ENCODE measurements around the gene MFF.

MFF gene

DNA sequence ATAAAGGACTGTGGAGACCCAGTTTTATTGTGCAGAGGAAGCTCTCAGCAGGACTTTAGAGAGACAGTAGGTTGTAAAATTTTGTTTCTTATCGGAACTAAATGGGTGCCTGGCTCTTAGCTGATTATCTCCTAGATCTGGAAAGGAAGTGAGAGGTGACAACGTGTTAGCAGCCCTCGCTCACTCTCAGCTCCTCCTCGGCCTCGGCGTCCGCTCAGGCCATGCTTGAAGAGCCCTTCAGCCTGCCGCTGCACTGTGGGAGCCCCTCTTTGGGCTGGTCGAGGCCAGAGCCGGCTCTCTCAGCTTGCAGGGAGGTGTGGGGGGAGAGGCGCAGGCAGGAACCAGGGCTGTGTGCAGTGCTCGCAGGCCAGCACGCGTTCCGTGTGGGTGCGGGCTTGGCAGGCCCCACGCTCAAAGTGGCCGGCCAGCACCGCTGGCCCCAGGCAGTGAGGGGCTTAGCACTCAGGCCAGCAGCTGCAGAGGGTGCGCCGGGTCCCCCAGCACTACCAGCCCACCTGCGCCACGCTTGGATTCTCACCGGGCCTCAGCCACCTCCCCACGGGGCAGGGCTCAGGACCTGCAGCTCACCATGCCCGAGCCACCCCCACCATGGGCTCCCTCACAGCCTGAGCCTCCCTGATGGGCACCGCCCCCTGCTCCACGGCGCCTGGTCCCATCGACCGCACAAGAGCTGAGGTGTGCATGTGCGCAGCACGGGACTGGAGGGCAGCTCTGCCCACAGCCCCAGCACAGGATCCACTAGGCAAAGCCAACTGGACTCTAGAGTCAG, 4.6 kb upstream of the MFF start:
- Mint-ChIP-seq H3K27me3 (peaks cover 8% of the 10 kb centered on the region), H3K4me3 (no peak overlapping the region), H3K27ac (no peak overlapping the region), H3K4me1 (ENCODE audit: low read depth) (peaks cover 21% of the 10 kb centered on the region), H3K36me3 (ENCODE audit: low read depth) (no peaks in the 10 kb centered on the region), H3K9me3 (peaks cover 14% of the 10 kb centered on the region)

DNA sequence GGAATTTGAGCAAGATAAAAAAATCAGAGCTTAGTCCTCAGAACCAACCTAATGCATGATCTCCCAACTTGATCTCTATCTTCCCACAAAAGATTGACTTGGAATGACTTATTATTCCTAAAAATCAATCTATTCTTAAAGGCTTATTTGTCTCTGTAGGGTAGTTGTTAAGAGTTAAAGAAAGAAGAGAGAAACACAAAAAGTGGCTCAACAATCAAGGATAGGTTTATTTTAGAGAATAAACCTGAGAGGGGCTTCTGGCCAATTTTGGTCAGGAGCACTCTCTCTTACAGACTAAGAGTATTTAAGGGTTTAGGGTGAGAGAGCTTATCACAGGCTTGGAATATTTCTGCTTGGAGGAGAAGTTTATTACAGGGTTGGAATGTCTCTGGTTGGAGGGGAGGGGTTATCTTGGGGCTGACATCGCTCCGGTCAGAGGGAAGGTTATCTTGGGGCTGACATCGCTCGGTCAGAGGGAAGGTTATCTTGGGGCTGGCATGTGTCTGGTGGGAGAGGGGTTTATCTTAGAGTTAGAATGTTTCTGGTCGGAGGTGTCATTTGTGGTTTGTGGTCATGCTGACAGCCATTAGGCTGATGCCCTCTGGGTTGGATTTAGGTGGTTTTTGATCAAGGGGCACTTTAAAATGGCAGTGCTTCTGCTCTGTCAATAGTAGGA, 2.4 kb upstream of the MFF start:
- Mint-ChIP-seq H3K4me3 (no peak overlapping the region), H3K27me3 (peaks cover under 1% of the 10 kb centered on the region), H3K9me3 (peaks cover 5% of the 10 kb centered on the region), H3K4me1 (ENCODE audit: low read depth) (peaks cover 40% of the 10 kb centered on the region), H3K36me3 (ENCODE audit: low read depth) (no peaks in the 10 kb centered on the region), H3K27ac (no peak overlapping the region)

DNA sequence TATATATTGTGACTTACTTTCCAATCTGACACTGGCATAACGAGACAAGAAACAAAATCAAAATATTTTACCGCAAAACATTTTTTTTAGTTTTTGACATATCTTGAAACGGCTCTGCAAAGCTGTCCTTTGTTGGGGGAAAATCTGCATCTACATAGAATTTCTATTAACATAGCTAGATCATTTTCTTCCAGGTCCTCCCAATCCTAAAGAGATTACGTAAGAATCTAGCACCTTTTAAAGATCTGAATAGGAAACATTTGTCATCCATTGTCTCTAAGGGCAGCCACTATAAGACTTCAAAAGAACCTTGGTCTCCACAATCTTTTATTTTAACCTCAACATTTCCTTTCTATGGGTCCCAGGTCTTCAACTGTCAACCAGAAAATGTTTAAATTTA, 1.2 kb upstream of the MFF start:
- H3K27me3 Mint-ChIP-seq = no peaks in the 10 kb centered on the region
- H3K36me3 Mint-ChIP-seq (ENCODE audit: low read depth) = peaks cover 7% of the 10 kb centered on the region
- peaks cover 51% of the 10 kb centered on the region for H3K4me1 Mint-ChIP-seq (ENCODE audit: low read depth)
- H3K9me3 Mint-ChIP-seq = peaks cover 3% of the 10 kb centered on the region
- H3K4me3 Mint-ChIP-seq = peak overlapping the region; percentile 93
- no peak overlapping the region for H3K27ac Mint-ChIP-seq

DNA sequence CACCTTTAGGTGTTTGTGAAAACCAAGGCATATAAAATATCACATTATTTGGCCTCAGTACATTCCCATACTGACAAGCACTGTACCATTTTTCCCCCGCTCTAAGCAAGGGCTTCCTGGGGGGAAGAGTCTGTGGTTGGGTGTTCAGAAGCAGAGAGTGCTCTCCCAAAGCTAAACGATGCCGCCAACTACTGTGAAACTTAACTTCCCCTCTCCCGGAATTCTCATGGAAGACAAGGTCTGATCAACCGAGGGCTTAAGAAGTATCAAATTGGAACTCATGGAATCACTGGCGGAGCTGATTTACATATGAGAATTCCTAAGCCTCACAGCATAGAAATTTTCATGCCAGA, 433 bp upstream of the MFF start:
- Mint-ChIP-seq H3K27me3 (no peaks in the 10 kb centered on the region), H3K4me1 (ENCODE audit: low read depth) (peaks cover 51% of the 10 kb centered on the region), H3K27ac (peak overlapping the region; percentile 83), H3K36me3 (ENCODE audit: low read depth) (peaks cover 12% of the 10 kb centered on the region), H3K4me3 (peak overlapping the region; percentile 93), H3K9me3 (peaks cover 3% of the 10 kb centered on the region)

DNA sequence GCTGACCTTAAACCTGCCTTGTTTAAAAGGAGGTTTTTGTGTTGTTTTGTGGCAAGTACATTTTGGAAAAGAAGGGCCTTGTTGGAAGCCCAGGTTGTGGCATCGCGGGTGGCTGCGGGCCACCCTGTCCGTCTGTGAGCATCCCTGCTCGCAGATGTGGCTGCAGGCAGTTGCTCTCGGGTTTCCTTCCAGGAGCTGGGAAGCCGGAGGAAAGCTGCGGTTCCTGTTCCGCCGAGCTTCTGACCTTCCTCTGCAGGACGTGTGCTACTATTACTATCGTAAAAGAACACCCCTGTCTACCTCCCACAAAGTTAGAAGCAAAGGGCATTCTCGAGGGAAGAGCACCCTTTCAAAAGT, 766 bp downstream of the MFF start:
- Mint-ChIP-seq H3K27ac (peak overlapping the region; percentile 89), H3K4me3 (peak overlapping the region; percentile 93), H3K4me1 (ENCODE audit: low read depth) (peaks cover 51% of the 10 kb centered on the region), H3K36me3 (ENCODE audit: low read depth) (peaks cover 20% of the 10 kb centered on the region), H3K27me3 (no peaks in the 10 kb centered on the region), H3K9me3 (peaks cover 3% of the 10 kb centered on the region)

DNA sequence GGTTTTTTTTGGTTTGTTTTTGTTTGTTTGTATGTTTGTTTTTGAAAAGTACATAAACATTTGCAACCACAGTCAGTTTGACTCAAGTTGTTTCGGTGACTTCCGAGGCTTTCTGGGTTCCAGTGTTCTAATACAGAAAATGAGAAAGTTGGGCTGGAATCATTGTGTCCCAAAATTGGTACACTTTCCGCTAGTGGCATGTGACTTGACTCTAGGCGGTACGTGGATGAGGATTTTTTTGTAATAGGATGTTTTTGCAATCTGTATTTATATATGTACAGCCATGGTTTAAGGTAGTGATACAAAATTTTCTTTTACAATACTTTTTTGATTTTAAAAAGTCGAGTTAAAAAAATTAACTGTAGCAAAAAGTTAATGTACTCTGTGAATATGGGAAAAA, 1.7 kb downstream of the MFF start:
- Mint-ChIP-seq H3K9me3 (peaks cover 3% of the 10 kb centered on the region), H3K27ac (no peak overlapping the region), H3K4me1 (ENCODE audit: low read depth) (peaks cover 51% of the 10 kb centered on the region), H3K27me3 (no peaks in the 10 kb centered on the region), H3K36me3 (ENCODE audit: low read depth) (peaks cover 29% of the 10 kb centered on the region), H3K4me3 (peak overlapping the region; percentile 93)

DNA sequence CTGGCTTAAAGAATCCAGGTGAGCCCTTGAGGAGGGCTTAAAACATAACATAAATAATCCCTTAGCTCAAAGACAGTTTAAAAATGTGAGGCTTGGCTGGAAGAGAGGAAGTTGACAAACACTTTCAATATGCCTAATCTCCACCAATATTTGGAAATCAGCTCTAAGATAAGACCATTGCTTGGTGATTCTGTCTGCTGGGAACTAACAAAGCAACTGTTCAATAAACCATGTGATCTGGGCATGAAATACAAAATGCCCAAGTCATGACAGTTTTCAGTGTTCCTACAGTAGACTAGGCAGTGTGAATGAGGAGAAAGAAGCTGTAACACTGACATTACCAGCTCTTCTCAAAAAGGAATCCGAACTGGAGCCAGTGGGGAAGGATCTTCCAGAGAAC, 10.7 kb downstream of the MFF start:
- H3K4me3 Mint-ChIP-seq = no peak overlapping the region
- H3K9me3 Mint-ChIP-seq = no peaks in the 10 kb centered on the region
- H3K36me3 Mint-ChIP-seq (ENCODE audit: low read depth) = peaks cover 69% of the 10 kb centered on the region
- H3K27me3 Mint-ChIP-seq = no peaks in the 10 kb centered on the region
- H3K4me1 Mint-ChIP-seq (ENCODE audit: low read depth) = peaks cover 8% of the 10 kb centered on the region
- H3K27ac Mint-ChIP-seq = no peak overlapping the region

DNA sequence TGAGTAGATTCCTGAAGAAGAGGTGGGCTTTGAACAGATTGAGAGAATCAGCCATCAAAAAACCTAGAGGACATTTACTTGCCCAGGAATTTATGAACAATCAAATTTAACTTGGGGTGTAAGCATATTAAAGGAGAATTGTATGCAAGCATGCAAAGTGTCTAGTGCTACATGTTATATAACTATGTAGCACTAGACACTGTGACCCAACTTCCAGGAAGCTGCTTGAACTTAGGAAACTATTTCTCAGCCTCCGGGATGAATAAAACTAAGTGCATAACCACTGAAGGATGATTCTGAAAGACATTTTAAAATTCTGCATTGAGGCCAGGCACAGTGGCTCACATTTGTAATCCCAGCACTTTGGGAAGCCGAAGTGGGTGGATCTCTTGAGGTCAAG, 12.4 kb downstream of the MFF start:
- Mint-ChIP-seq H3K27me3 (no peaks in the 10 kb centered on the region), H3K4me1 (ENCODE audit: low read depth) (peaks cover 8% of the 10 kb centered on the region), H3K36me3 (ENCODE audit: low read depth) (peaks cover 62% of the 10 kb centered on the region), H3K27ac (no peak overlapping the region), H3K4me3 (no peak overlapping the region), H3K9me3 (no peaks in the 10 kb centered on the region)

DNA sequence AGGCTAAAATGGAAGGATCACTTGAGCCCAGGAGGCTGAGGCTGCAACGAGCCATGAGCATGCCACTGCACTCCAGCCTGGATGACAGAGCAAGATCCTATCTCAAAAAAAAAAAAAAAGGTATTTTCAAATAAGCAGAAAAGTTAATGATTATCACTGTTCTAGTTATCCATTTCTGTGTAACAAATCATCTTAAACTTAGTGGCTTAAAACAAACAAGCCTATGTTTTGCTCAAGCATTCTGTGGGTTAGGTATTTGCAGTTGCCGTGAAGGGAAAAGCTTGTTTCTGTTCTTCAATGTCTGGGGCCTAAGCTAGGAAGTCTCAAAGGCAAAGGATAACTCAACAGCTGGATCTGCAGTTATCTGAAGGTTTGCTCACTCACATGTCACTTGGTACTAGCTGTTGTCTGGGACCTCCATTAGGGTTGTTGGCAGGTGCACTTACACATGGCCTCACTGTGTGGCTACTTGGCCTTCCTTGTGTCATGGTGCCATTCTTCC, 14.1 kb downstream of the MFF start:
- H3K4me3 Mint-ChIP-seq = no peak overlapping the region
- no peak overlapping the region for H3K27ac Mint-ChIP-seq
- no peaks in the 10 kb centered on the region for H3K9me3 Mint-ChIP-seq
- H3K36me3 Mint-ChIP-seq (ENCODE audit: low read depth) = peaks cover 56% of the 10 kb centered on the region
- peaks cover 8% of the 10 kb centered on the region for H3K4me1 Mint-ChIP-seq (ENCODE audit: low read depth)
- no peaks in the 10 kb centered on the region for H3K27me3 Mint-ChIP-seq

DNA sequence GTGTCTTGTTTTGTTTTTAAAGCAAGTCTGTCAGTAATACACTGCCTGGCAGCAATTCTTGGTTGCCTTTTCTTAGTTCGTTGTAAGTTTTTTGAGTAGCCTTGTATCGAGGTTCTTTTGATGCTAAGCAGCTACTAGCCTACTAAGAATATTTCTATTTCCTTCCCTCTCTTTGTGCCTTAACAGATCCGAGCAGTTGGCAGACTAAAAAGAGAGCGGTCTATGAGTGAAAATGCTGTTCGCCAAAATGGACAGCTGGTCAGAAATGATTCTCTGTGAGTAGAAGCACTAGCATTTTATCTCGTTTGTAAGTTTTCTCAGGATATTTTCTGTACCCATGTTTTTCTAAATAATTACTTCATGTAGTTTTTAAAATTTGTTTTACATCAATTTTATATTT, 15.1 kb downstream of the MFF start:
- Mint-ChIP-seq H3K9me3 (no peaks in the 10 kb centered on the region), H3K4me3 (no peak overlapping the region), H3K27ac (no peak overlapping the region), H3K27me3 (no peaks in the 10 kb centered on the region), H3K4me1 (ENCODE audit: low read depth) (peaks cover 6% of the 10 kb centered on the region), H3K36me3 (ENCODE audit: low read depth) (peaks cover 53% of the 10 kb centered on the region)

DNA sequence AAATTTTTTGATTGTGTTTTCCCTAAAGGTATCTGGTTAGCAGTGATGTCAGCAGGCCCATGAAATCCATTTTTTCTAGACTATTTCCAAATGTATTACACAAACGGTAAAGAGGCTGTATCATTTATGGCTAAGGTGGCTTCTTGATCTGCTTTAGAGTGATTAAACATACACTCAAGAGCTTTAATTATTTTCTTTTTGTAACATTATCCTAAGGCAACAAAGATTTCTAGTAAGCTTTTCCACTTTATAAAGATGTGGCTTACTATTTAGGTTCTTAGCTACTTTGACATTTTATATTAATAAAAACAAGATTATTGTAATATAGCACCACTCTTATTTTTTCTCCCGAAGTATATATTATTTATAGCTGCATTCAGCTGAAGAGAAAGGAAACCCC, 16.5 kb downstream of the MFF start:
- H3K36me3 Mint-ChIP-seq (ENCODE audit: low read depth) = peaks cover 49% of the 10 kb centered on the region
- no peak overlapping the region for H3K4me3 Mint-ChIP-seq

DNA sequence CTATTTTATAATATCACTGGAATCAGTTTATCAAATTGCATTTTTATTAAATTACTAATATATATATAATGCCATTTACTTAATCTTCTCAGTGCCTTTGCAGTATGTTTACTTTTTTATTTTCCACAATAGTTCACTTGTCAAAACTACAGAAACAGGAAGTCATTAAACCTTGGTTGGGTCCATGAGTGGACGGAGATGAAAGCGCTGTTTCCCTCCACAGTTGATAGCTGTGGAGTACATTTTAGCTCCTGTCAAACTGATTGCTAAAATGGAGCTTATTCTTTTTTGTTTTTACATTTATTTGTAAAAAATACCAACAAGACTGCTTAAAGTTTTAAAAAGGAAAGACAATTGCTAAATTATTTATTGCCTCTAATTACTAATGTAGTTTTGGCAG, 19.2 kb downstream of the MFF start:
- Mint-ChIP-seq H3K27ac (no peak overlapping the region), H3K4me1 (ENCODE audit: low read depth) (no peaks in the 10 kb centered on the region), H3K27me3 (no peaks in the 10 kb centered on the region), H3K9me3 (no peaks in the 10 kb centered on the region), H3K4me3 (no peak overlapping the region), H3K36me3 (ENCODE audit: low read depth) (peaks cover 53% of the 10 kb centered on the region)

More for the DNA sequence above, 16.5 kb downstream of the MFF start:
- H3K27me3 Mint-ChIP-seq = no peaks in the 10 kb centered on the region
- no peaks in the 10 kb centered on the region for H3K4me1 Mint-ChIP-seq (ENCODE audit: low read depth)
- no peak overlapping the region for H3K27ac Mint-ChIP-seq
- no peaks in the 10 kb centered on the region for H3K9me3 Mint-ChIP-seq

DNA sequence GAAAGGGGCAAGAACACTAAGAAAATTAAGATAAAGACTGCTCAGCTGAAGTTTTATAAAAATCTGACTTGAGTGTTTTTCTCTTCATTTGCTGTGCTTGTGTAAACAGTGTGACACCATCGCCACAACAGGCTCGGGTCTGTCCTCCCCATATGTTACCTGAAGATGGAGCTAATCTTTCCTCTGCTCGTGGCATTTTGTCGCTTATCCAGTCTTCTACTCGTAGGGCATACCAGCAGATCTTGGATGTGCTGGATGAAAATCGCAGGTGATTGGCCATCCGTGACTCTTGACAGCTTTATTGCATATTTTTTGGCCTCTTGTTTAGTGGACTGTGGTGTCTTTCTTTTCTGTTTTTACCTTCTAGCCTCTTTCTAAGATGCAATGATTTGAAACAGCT, 22.1 kb downstream of the MFF start:
- peaks cover 52% of the 10 kb centered on the region for H3K36me3 Mint-ChIP-seq (ENCODE audit: low read depth)
- H3K9me3 Mint-ChIP-seq = no peaks in the 10 kb centered on the region
- no peaks in the 10 kb centered on the region for H3K27me3 Mint-ChIP-seq
- no peak overlapping the region for H3K4me3 Mint-ChIP-seq
- H3K27ac Mint-ChIP-seq = no peak overlapping the region
- peaks cover 16% of the 10 kb centered on the region for H3K4me1 Mint-ChIP-seq (ENCODE audit: low read depth)

DNA sequence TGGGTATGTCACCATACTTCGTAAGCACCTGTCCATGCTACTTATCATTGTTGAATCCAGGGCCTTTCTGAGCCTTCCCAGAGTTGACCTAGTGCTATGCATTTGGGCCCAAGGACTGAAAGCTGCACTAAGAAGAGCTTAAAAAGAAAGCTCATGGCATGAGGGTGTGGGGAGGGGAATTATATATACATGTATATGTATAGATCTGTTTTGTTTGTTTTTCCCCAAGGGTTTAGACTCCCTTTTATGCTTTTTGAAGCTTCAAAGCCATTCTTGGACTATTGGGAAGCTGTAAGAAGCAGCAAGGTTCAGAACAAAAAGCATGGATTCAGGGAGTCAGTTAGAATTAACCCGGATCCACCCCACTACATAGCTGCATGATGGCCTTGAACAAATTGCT, 23.3 kb downstream of the MFF start:
- H3K36me3 Mint-ChIP-seq (ENCODE audit: low read depth) = peaks cover 44% of the 10 kb centered on the region
- no peak overlapping the region for H3K4me3 Mint-ChIP-seq
- H3K9me3 Mint-ChIP-seq = no peaks in the 10 kb centered on the region
- H3K4me1 Mint-ChIP-seq (ENCODE audit: low read depth) = peaks cover 19% of the 10 kb centered on the region
- no peaks in the 10 kb centered on the region for H3K27me3 Mint-ChIP-seq
- H3K27ac Mint-ChIP-seq = no peak overlapping the region

DNA sequence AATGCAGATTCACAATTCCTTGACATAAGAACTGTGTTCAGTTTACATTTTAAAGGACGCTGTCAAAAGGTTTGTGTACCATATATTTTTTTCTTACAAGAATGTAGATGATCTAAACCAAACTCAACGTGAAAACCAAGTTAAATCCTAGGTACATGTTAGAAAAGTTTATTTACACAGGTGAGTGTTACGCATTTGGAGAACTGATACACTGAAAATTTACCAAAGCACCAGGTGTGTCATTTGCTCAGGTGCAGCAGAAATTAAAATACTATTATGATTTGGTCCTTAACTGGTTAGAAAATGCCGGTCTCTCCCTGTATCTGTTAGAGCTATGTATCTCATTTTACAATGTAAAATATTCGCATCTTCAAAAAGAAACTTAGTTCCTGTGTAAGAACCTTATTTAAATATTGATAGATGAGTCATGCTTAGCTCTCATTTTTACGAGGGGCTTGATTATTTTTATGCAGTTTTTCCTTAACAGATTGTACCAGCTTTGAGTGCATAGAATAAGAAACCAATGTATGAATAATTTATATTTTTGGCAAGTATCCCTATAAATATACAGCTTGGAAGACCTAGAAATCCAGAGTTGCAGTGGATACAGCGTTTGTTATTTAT, 25.1 kb downstream of the MFF start:
- no peak overlapping the region for H3K27ac Mint-ChIP-seq
- H3K27me3 Mint-ChIP-seq = no peaks in the 10 kb centered on the region
- no peak overlapping the region for H3K4me3 Mint-ChIP-seq
- peaks cover 19% of the 10 kb centered on the region for H3K4me1 Mint-ChIP-seq (ENCODE audit: low read depth)
- peaks cover 37% of the 10 kb centered on the region for H3K36me3 Mint-ChIP-seq (ENCODE audit: low read depth)
- H3K9me3 Mint-ChIP-seq = no peaks in the 10 kb centered on the region

Measured in stimulated activated naive CD8-positive, alpha-beta T cell treated with anti-CD3 and anti-CD28 coated beads, Interleukin-15, Interleukin-2, amounts not matched to agents 100 ng/mL and 50 ng/mL, for 24 hours (primary cell).